GM23338 (cell line): ENCODE results near the gene UEVLD. TPM values are rescaled to one million over a fixed set of nuclear protein-coding genes. Genes with fewer than 3 reads are reported as not detected.

Source experiments
- ATAC-seq: fragments of 200-7000 bp; cut with Tn5 transposase; 3 replicates; pipeline ENCODE4 v1.9.1; 2020
- DNase-seq: peaks from one replicate; pipeline ENCODE4 v3.0.0-alpha.2; 2015; ENCODE audit warnings: low spot score
- H2AFZ ChIP-seq: fragments of 200-600 bp; sonication (generic); 2 replicates; pipeline ENCODE4 v1.8.0; 2016; ENCODE audit warnings: antibody characterized with exemption, mild to moderate bottlenecking, moderate library complexity
- H3F3A ChIP-seq: fragments of 200-600 bp; sonication (generic); replicated peaks from 2 replicates; pipeline ENCODE4 v1.8.0; 2017; ENCODE audit warnings: antibody characterized with exemption, mixed run types, low read depth
- H3K27ac ChIP-seq: fragments of 200-600 bp; sonication (generic); 2 replicates; pipeline ENCODE4 v1.6.1; 2016; ENCODE audit warnings: low read depth
- H3K27me3 ChIP-seq: fragments of 200-600 bp; sonication (generic); 2 replicates; pipeline ENCODE4 v1.8.0; 2016; ENCODE audit warnings: mild to moderate bottlenecking, mixed run types, moderate library complexity; ENCODE audit not compliant: insufficient read depth
- H3K36me3 ChIP-seq: fragments of 200-600 bp; sonication (generic); 2 replicates; pipeline ENCODE4 v1.8.0; 2016; ENCODE audit warnings: mild to moderate bottlenecking; ENCODE audit not compliant: insufficient read depth
- H3K4me1 ChIP-seq: fragments of 200-600 bp; sonication (generic); 2 replicates; pipeline ENCODE4 v1.8.0; 2016; ENCODE audit warnings: mild to moderate bottlenecking, moderate library complexity; ENCODE audit not compliant: insufficient read depth
- H3K4me2 ChIP-seq: fragments of 200-600 bp; sonication (generic); 2 replicates; pipeline ENCODE4 v1.7.1; 2017; ENCODE audit warnings: mixed run types
- H3K4me3 ChIP-seq: fragments of 200-600 bp; sonication (generic); 2 replicates; pipeline ENCODE4 v1.6.1; 2016; ENCODE audit warnings: mixed run types
- H3K79me2 ChIP-seq: fragments of 200-600 bp; sonication (generic); replicated peaks from 2 replicates; pipeline ENCODE4 v1.8.0; 2017; ENCODE audit warnings: mild to moderate bottlenecking; ENCODE audit not compliant: insufficient read depth
- H3K9me2 ChIP-seq: fragments of 200-600 bp; sonication (generic); 2 replicates; pipeline ENCODE4 v1.8.0; 2017; ENCODE audit not compliant: insufficient read depth
- H4K20me1 ChIP-seq: fragments of 200-600 bp; sonication (generic); replicated peaks from 2 replicates; pipeline ENCODE4 v1.8.0; 2017; ENCODE audit warnings: mild to moderate bottlenecking; ENCODE audit not compliant: insufficient read depth
- H3K27ac Mint-ChIP-seq: 2 replicates; pipeline ENCODE4 v1.8.0; 2020; ENCODE audit warnings: inconsistent platforms, mild to moderate bottlenecking, moderate library complexity, mixed read lengths
- H3K27me3 Mint-ChIP-seq: 3 replicates; pipeline ENCODE4 v1.8.0; 2022; ENCODE audit warnings: low read depth, mild to moderate bottlenecking, moderate library complexity, mixed read lengths, inconsistent platforms; ENCODE audit not compliant: insufficient read depth, poor library complexity
- H3K36me3 Mint-ChIP-seq: 3 replicates; pipeline ENCODE4 v1.8.0; 2021; ENCODE audit warnings: low read depth, mild to moderate bottlenecking, inconsistent platforms, moderate library complexity, mixed read lengths
- H3K4me1 Mint-ChIP-seq: 3 replicates; pipeline ENCODE4 v1.8.0; 2020; ENCODE audit warnings: mild to moderate bottlenecking, inconsistent platforms, mixed read lengths
- H3K4me3 Mint-ChIP-seq: 3 replicates; pipeline ENCODE4 v1.8.0; 2021; ENCODE audit warnings: moderate library complexity, mild to moderate bottlenecking, inconsistent platforms, mixed read lengths
- H3K9me3 Mint-ChIP-seq: 3 replicates; pipeline ENCODE4 v1.8.0; 2020; ENCODE audit warnings: moderate library complexity, mild to moderate bottlenecking, inconsistent platforms, mixed read lengths
- CREB1 ChIP-seq: fragments of 250-450 bp; sonication (Bioruptor Pico); IDR thresholded peaks from 2 replicates; pipeline ENCODE4 v1.5.0; 2020; ENCODE audit warnings: low read depth, mild to moderate bottlenecking, moderate library complexity
- POLR2AphosphoS5 ChIP-seq: IDR thresholded peaks from 2 replicates; pipeline ENCODE4 v1.6.1; 2016; ENCODE audit warnings: antibody characterized with exemption, low read depth
- STAT1 ChIP-seq: IDR thresholded peaks from one replicate; pipeline ENCODE4 v1.6.1; 2016; ENCODE audit warnings: antibody characterized with exemption; ENCODE audit not compliant: unreplicated experiment
- ZNF462 ChIP-seq: fragments of 250-450 bp; sonication (Bioruptor Pico); IDR thresholded peaks from 2 replicates; pipeline ENCODE4 v1.5.0; 2020; ENCODE audit warnings: mild to moderate bottlenecking, moderate library complexity
- polyA plus RNA-seq: library from polyadenylated mRNA; unstranded; fragments of >200 nt; fragmentation: Nextera tagmentation; extraction: Ambion mirVana; gene quantifications from 2 replicates; pipeline ENCODE4 v1.2.1, GENCODE V29; 2016
- total RNA-seq: library from RNA; depleted of rRNA; stranded (reverse); fragments of >200 nt; shearing (Covaris generic); gene quantifications from 2 replicates; pipeline ENCODE4 v1.2.3, GENCODE V29; 2014

The UEVLD gene
- total and polyA plus RNA-seq, 2 experiments from 2014 or later, result 10.2 to 11.8 TPM

GRCh38 chr11:18526130-18526520 lies 62.4 kb downstream of the UEVLD start (continued):
- no peak for TF ChIP-seq ZNF462
- TF ChIP-seq STAT1, result no peak
- TF ChIP-seq POLR2AphosphoS5, result no peak

GRCh38 chr11:18524248-18524647 lies 64.3 kb downstream of the UEVLD start:
- H3K36me3 ChIP-seq, result no peaks in the 10 kb centered on the region
- peaks cover 9% of the 10 kb centered on the region; the same call in 1 of the 2 replicates for H3K4me1 ChIP-seq
- ATAC-seq (no peak), DNase-seq (no peak)
- H4K20me1 ChIP-seq, result no peaks in the 10 kb centered on the region; the same call in 1 of the 2 replicates
- Mint-ChIP-seq H3K4me3 (no peak overlapping the region), H3K36me3 (no peaks in the 10 kb centered on the region; the same call in 2 of the 3 replicates), H3K27me3 (peaks cover 6% of the 10 kb centered on the region), H3K27ac (no peak overlapping the region), H3K4me1 (0 out of 3 replicates have a peak, but pooled peaks cover 2% of the 10 kb centered on the region), H3K9me3 (no peaks in the 10 kb centered on the region)
- no peak overlapping the region for H2AFZ ChIP-seq
- TF ChIP-seq ZNF462 (no peak), CREB1 (CRISPR knock-in tag) (no peak), POLR2AphosphoS5 (no peak)
- no peak overlapping the region for H3K27ac ChIP-seq
- no peaks in the 10 kb centered on the region for H3F3A ChIP-seq
- H3K79me2 ChIP-seq, result peaks cover 61% of the 10 kb centered on the region
- H3K4me2 ChIP-seq, result no peak overlapping the region
- H3K4me3 ChIP-seq, result no peak overlapping the region
- H3K27me3 ChIP-seq, result no peaks in the 10 kb centered on the region
- no peaks in the 10 kb centered on the region for H3K9me2 ChIP-seq
